Vagina (tissue), 2 donors: ENCODE data around the gene DPYSL5.

ENCODE experiments used
- CTCF ChIP-seq, 3 experiments: fragments of 450-650 bp in 2 of 3; fragments of 200-600 bp in 1 of 3; sonication (generic) in 1 of 3; IDR thresholded peaks; one replicate each; pipeline ENCODE4 v1.5.1; 2017 to 2019; ENCODE audit warnings: antibody characterized with exemption in 3 of 3, mild to moderate bottlenecking in 2 of 3, moderate library complexity in 2 of 3
- POLR2AphosphoS5 ChIP-seq, 2 donors: sonication (generic); formaldehyde crosslinking; IDR thresholded peaks; one replicate each; pipeline ENCODE4 v1.9.0; 2017; ENCODE audit warnings: antibody characterized with exemption in 2 of 2, mild to moderate bottlenecking in 2 of 2, low read depth in 1 of 2; ENCODE audit not compliant: insufficient read depth in 1 of 2

GRCh38 chr2:26903676-26904075 lies 55.7 kb downstream of the DPYSL5 start:
- TF ChIP-seq CTCF (IDR thresholded peaks at IDR 0.05) (no peak), POLR2AphosphoS5 (IDR thresholded peaks at IDR 0.05; ENCODE audit: insufficient read depth in 1 of 2, low read depth in 1 of 2) (no peak)
